KOPT-K1 (cell line): ENCODE results near the gene LUC7L2.
"Not testable (repeated sequence)": the region's sequence is repeated elsewhere in the genome, so short reads cannot be mapped to it uniquely, and the experiment has no call there.

Experiments
- H3K27ac ChIP-seq: fragments of 200-600 bp; sonication (generic); 2 replicates; pipeline ENCODE4 v1.5.1; 2016; ENCODE audit warnings: antibody characterized with exemption, mild to moderate bottlenecking, low read depth, low read length; ENCODE audit not compliant: poor library complexity, severe bottlenecking
- H3K36me3 ChIP-seq: fragments of 200-600 bp; sonication (generic); 2 replicates; pipeline ENCODE4 v1.5.1; 2017; ENCODE audit warnings: antibody characterized with exemption, mild to moderate bottlenecking, low read length, moderate library complexity; ENCODE audit not compliant: insufficient read depth
- H3K9me3 ChIP-seq: fragments of 200-600 bp; sonication (generic); 2 replicates; pipeline ENCODE4 v1.5.1; 2017; ENCODE audit warnings: antibody characterized with exemption, low read length, mild to moderate bottlenecking; ENCODE audit not compliant: insufficient read depth, poor library complexity, severe bottlenecking

Gene LUC7L2

DNA sequence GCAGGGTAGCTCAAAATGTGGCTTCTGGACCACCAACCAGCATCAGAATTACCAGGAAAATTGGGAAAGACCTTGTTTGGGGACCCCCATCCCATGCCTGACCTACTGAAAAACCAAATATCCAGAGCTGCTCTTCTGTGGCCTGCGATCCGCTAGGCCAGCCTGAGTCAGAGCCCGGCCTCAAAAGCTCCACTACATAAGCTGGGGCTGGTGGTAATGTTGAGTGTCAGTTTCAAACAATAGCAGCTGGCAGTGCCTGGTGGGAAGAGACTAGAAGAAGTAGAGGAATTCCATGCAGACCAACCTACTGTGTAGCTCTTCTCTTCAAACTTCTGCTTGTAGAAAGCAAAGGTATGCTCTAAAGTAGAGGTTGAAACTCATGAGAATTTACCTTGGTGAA, 71.8 kb downstream of the LUC7L2 start:
- Histone ChIP-seq H3K27ac (no peak overlapping the region), H3K9me3 (no peaks in the 10 kb centered on the region), H3K36me3 (peaks cover 26% of the 10 kb centered on the region)

DNA sequence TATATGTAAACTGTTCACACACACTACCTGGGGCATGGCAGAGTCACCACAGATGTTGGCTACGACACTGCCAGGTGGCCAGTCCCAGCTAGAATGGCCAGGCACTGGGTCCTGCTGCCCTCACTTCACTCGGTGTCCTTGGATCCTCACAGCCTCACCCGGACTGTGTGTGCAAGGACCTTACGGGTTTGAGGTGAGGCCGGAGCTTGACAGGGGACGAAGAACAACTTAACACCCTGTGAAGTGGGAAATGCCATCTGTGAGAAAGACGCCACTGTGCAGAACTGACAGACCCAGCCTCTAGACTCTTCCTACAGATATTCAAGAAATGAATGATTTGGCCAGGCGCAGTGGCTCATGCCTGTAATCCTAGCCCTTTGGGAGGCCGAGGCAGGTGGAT, 77.1 kb downstream of the LUC7L2 start:
- Histone ChIP-seq H3K36me3 (no peaks in the 10 kb centered on the region; the same call in 1 of the 2 replicates), H3K27ac (no peak overlapping the region), H3K9me3 (no peaks in the 10 kb centered on the region)

DNA sequence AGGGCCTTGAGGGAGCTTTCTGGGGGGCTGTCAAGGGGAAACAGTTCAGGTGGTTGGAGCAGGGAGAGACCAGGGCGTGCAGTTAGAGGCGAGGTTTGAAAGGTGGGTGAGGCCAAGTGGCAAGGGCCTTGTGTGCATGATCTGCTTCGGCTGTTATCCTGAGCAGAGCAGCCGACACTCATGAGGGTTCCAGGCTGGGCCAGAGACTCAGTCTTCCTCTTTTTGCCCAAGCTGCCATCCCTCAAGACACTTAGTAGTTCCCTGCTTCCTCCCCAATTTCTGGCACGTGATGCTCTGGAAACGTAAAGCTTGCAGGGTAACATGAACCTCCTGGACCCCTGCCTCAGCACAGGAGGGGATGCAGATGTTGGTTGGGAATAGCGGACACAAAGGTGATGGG, 79.7 kb downstream of the LUC7L2 start:
- Histone ChIP-seq H3K9me3 (no peaks in the 10 kb centered on the region), H3K36me3 (no peaks in the 10 kb centered on the region), H3K27ac (no peak overlapping the region)

DNA sequence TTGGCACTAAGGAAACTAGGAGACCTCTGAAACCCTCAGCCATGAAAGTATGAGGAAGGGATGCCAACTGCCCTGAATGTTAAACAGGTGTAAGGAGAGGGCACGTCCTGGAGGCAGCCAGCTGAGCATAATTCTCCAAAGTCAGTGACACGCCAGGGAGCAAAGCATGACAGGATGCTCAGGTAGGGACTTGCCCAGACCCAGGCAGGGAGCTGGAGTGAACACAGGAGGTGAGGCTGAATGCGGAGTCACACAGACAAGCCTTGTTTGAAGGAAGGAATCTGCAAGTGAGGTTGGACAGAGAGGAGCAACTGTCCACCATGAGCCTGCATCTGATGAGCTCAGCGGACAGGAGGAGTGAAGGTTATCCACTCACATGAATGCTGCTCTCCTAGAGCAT, 82.3 kb downstream of the LUC7L2 start:
- H3K36me3 ChIP-seq: no peaks in the 10 kb centered on the region
- no peak overlapping the region for H3K27ac ChIP-seq
- no peaks in the 10 kb centered on the region for H3K9me3 ChIP-seq

DNA sequence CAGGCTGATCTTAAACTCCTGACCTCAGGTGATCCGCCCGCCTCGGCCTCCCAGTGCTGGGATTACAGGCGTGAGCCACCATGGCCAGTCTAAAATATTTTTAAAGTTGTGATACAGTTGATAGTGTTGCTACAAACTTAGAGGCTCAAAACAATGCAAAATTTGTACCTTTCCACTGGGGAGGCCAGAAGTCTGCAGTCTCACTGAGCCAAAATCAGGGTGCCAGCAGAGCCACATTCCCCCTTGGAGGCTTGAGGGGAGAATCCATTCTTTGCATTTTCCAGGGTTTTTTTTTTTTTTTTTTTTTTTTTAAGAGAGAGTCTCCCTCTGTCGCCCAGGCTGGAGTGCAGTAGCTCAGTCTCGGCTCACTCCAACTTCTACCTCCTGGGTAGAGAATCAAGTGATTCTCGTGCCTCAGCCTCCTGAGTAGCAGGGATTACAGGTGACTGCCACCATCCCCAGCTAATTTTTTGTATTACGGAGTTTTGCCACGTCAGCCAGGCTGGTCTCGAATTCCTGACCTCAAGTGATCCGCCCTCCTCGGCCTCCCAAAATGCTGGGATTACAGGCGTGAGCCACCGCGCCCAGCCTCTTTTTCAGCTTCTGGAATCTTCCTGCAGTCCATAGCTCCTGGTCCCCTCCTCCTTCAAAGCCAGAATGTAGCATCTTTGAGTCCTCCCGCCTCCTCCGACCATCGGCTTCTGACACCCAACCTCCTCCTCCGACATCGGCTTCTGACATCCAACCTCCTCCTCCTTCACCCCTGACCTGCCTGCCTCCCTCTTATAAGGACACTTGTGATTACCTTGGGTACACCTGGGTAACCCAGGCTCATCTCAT, 86.6 kb downstream of the LUC7L2 start:
- Histone ChIP-seq H3K9me3 (no peaks in the 10 kb centered on the region), H3K27ac (no peak overlapping the region), H3K36me3 (no peaks in the 10 kb centered on the region)

DNA sequence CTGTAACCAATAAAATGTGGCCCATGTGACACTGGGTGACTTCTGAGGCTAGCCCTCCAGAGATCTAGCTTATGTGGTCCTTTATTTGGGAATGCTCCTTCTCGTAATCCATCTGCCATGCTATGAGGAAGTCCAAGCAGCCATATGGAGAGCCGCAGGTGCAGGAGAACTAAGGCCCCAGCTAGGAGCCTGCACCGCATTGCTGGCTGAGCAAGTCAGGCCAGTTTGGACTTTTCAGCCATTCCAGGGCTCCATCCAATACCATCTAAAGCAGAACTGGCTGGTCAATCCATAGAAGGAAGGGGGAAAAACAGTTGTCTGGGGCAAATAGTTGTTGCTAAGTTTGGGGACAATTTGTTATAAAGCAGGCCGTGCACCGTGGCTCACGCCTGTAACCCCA, 91.2 kb downstream of the LUC7L2 start:
- H3K36me3 ChIP-seq: no peaks in the 10 kb centered on the region
- H3K27ac ChIP-seq: no peak overlapping the region
- H3K9me3 ChIP-seq: no peaks in the 10 kb centered on the region

DNA sequence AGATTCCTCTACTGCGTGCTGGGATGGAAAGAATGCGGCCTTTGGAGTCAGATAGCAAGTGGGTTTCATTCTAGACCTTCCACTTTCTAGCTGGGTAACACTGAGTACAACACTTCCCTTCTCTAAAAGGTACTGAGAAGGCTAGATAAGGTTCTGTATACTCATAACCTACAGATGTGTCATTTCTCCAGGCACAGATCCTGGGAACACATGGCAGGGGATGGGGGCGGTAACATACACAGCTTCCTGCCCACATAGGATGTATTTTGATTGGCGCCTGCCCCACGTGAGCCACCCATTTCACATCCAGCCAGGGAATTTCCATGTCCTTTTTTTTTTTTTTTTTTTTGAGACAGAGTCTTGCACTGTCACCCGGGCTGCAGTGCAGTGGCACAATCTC, 91.9 kb downstream of the LUC7L2 start:
- no peak overlapping the region for H3K27ac ChIP-seq
- no peaks in the 10 kb centered on the region for H3K36me3 ChIP-seq
- H3K9me3 ChIP-seq: no peaks in the 10 kb centered on the region

DNA sequence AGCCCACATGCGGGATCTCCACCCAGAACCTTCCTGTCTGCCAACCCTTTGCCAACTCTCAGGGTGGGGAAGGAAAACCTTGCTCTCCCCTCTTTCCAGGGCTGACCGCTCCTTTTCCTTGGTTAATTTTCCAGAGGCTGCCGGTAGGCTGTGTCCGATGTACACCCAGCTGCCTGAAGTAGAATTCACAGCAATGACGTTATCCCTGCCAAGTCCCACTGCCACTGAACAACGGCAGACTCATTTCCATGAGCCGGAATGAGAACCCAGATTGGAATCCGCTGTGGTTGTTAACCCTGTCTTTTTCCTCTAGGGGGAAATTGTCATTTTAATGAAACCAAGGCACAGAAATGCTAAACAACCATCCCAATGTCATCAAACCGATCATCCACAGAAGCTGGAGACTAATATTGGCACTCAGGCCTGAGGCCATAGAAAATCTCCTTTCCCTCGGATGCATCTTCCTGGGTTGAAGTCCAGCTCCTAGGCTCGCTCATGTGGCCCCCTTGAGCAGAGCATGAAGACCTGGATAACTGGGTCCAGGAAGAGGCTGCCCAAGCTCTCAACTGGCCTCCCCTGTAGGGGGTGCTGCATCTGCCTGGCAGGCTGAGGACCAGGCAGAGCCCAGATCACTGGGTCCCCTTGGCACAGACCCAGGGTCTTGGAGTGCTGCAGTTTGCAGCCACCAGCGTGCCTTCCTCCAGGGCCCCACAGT, 93.4 kb downstream of the LUC7L2 start:
- Histone ChIP-seq H3K9me3 (no peaks in the 10 kb centered on the region), H3K27ac (no peak overlapping the region), H3K36me3 (no peaks in the 10 kb centered on the region)

DNA sequence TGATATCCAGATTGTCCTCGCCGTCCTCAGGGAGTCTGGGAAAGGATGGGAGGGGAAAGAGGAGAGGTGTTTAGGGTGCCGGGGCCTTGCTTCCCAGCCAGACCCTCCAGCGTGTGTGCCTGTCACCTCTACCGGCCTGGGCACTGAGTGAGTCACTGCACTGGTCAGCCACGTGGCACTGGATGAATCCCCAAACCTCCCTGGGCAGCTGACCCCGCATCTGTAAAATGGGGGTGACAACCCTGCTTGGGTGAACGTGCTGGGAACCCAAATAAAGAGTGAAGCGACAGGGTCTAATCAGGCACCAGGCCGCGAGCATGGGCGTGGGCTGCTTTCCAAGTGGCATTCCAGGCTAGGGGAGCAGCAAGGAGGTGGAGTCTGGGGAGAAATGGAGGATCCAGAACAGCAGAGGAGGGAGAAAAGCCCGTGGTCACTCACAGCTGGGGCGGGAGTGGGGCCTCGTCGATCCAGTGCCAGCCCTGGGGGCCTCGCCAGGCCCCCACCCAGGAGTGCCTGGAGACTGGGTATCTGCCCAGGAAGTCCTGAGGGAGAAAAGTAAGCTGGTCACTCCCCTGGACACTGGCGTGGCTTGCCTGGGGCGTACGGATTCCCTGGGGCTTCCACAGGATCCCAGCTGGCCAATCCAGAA, 94.1 kb downstream of the LUC7L2 start:
- no peaks in the 10 kb centered on the region for H3K9me3 ChIP-seq
- no peak overlapping the region for H3K27ac ChIP-seq
- no peaks in the 10 kb centered on the region for H3K36me3 ChIP-seq

DNA sequence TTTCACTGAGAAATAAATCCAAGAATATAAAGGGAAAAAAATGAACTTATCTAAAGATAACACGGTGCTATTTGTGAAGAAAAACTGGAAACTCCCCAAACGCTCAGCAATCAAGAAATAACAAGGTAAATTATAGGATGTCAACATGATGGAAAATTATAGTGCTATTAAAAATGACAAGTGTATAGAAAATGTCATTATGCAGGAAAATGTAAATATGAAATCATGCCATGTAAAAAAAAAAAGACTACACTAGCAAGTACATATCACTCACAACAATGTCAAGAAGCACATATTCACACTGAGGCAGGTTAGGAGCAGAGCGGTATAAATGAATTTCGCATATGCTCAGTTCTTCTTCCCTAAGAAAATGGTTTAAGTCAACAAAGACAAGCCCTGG, 96.1 kb downstream of the LUC7L2 start:
- H3K36me3 ChIP-seq: no peaks in the 10 kb centered on the region
- no peak overlapping the region for H3K27ac ChIP-seq
- H3K9me3 ChIP-seq: no peaks in the 10 kb centered on the region

DNA sequence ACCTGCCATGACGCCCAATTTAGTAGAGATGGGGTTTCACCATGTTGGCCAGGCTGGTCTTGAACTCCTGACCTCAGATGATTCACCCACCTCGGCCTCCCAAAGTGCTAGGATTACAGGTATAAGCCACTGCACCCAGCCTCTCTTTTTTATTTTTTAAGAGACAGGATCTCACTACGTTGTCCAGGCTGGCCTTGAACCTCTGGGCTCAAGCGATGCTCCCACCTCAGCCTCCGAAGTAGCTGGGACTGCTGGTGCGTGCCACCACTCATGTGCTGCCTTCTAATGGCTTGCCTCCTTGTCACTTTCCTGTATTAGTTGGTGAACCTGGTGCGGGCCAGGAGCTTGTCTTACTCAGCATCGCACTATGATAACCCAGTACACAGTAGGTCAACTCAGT, 96.8 kb downstream of the LUC7L2 start:
- Histone ChIP-seq H3K9me3 (no peaks in the 10 kb centered on the region), H3K36me3 (no peaks in the 10 kb centered on the region), H3K27ac (no peak overlapping the region)

DNA sequence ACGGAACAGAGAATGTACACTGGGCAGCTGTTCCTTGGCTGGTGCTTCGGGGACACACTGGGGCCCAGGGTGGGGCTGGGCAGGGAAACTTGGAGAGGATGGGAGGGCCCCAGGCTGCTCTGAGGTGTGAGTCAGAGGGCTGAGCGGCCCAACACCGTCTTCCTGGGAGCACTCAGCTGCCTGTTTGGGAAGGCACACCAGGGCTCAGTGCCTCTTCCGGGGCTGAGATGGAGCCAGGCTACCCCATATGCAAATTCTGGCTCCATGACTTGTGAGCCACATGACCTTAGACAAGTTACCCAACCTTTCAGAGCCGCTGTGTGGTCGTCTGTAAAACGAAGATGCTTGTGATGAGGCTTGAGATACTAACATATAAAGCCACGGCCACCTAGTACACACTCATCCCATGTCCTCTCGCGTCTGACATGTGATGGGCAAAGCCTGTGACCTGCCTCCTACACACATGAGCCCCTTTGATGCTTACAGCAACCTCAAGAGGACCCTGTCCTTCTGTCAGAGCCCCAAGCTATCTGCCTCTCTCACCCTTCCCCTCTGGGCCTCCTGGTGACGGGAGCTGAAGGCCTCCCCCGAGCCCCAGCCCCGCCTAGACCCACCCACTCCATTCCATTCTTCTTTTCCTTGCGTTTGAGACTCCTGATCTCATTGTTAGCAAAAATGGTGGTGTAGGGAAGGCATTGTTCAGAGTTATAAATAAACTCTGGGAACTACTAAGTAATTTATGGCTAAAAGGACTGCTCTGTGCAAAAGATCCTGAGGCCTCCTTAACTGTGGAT, 97.7 kb downstream of the LUC7L2 start:
- Histone ChIP-seq H3K9me3 (no peaks in the 10 kb centered on the region), H3K36me3 (no peaks in the 10 kb centered on the region), H3K27ac (no peak overlapping the region)

DNA sequence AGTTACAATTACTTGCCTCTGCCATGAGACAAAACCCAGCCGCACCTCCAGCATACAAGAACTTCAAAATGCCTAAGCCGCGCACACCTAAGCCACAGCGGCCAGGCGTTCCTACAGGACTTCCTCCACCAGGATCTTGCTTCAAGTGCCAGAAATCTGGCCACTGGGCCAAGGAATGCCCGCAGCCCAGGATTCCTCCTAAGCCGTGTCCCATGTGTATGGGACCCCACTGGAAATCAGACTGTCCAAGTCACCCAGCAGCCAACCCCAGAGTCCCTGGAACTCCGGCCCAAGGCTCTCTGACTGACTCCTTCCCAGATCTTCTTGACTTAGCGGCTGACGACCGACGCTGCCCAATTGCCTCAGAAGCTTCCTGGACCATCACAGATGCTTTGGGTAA, 103.7 kb downstream of the LUC7L2 start:
- H3K27ac ChIP-seq, H3K36me3 ChIP-seq, H3K9me3 ChIP-seq: not testable (repeated sequence)

DNA sequence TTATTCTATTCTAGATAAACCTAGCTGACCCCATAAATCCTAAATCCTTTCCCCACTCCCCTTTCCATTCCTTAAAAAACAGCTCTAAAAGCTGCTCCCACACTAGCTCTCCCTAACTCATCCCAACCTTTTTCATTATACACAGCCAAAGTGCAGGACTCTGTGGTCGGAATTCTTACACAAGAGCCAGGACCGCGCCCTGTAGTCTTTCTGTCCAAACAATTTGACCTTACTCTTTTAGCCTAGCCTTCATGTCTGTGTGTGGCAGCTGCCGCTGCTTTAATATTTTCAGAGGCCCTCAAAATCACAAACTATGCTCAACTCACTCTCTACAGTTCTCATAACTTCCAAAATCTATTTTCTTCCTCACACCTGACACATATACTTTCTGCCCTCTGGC, 104.8 kb downstream of the LUC7L2 start:
- not testable (repeated sequence) for H3K9me3 ChIP-seq, H3K27ac ChIP-seq, H3K36me3 ChIP-seq

DNA sequence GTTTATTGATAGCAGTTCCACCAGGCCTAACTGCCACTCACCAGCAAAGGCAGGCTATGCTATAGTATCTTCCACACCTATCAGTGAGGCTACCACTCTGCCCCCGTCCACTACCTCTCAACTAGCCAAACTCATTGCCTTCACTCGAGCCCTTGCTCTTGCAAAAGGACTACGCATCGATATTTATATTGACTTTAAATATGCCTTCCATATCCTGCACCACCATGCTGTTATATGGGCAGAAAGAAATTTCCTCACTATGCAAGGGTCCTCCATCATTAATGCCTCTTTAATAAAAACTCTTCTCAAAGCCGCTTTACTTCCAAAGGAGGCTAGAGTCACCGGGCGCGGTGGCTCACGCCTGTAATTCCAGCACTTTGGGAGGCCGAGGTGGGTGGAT, 105.4 kb downstream of the LUC7L2 start:
- H3K27ac ChIP-seq, H3K9me3 ChIP-seq, H3K36me3 ChIP-seq: not testable (repeated sequence)
